AG04450 (cell line): Measurements from ENCODE around the gene MAP2K5. TPM values are rescaled to one million over a fixed set of nuclear protein-coding genes. Genes with fewer than 3 reads are reported as not detected.
A peak's percentile ranks its signal among the peaks of the same experiment; 100 is the strongest.

Experiments used
- CTCF ChIA-PET: fragments of 300-600, 350-600 bp; formaldehyde crosslinking; extraction: SDS; loops from one replicate; lab custom pipeline; 2022; ENCODE audit warnings: antibody characterized with exemption, inconsistent platforms; lab: Charles Lee
- POLR2A ChIA-PET: fragments of 350-600 bp; formaldehyde crosslinking; extraction: SDS; loops from one replicate; lab custom pipeline; 2021; ENCODE audit warnings: antibody characterized with exemption, inconsistent platforms; lab: Yijun Ruan, JAX
- DNase-seq: peaks from one replicate; pipeline ENCODE4 v3.0.0-alpha.2; 2011; ENCODE audit warnings: low read depth, low spot score
- H3K27ac ChIP-seq: one replicate; pipeline ENCODE4 v1.5.1; 2012; ENCODE audit warnings: low read depth, low read length, control low read depth
- H3K27me3 ChIP-seq: one replicate; pipeline ENCODE4 v1.6.0; 2012; ENCODE audit warnings: low read length; ENCODE audit not compliant: control insufficient read depth, insufficient read depth
- H3K4me3 ChIP-seq: 2 replicates; pipeline ENCODE4 v1.5.1; 2011; ENCODE audit warnings: mild to moderate bottlenecking, low read depth, low read length, control low read depth
- H3K9me3 ChIP-seq: 2 replicates; pipeline ENCODE4 v1.5.1; 2012; ENCODE audit warnings: low read length; ENCODE audit not compliant: control insufficient read depth, insufficient read depth
- CTCF ChIP-seq: IDR thresholded peaks from 2 replicates; pipeline ENCODE4 v1.5.1; 2011; ENCODE audit warnings: low read depth, low read length, control low read depth, inconsistent platforms
- polyA plus RNA-seq: library from polyadenylated mRNA; depleted of rRNA; stranded (reverse); fragments of >200 nt; gene quantifications from 2 replicates; pipeline ENCODE4 v1.2.3, GENCODE V29; 2011

The MAP2K5 gene
- polyA plus RNA-seq, 1 experiment: 5.4 TPM

GRCh38 chr15:67543348-67543718 lies 830 bp downstream of the MAP2K5 start:
- no peak for TF ChIP-seq CTCF
- DNase-seq: no peak
- POLR2A ChIA-PET: interaction anchor here (0.5 kb wide), 1 partner anchor 539 kb away, joined by 3 read pairs; no protein-coding TSS in a partner anchor
- Histone ChIP-seq H3K27me3 (no peaks in the 10 kb centered on the region), H3K4me3 (peak overlapping the region; percentile 88), H3K9me3 (no peaks in the 10 kb centered on the region), H3K27ac (no peak overlapping the region)
- CTCF ChIA-PET: no interaction called here

GRCh38 chr15:67544475-67544874 lies 2.0 kb downstream of the MAP2K5 start:
- no peaks in the 10 kb centered on the region for H3K27me3 ChIP-seq
- H3K4me3 ChIP-seq: no peak overlapping the region
- ChIA-PET POLR2A (no interaction called here), CTCF (no interaction called here)
- H3K9me3 ChIP-seq: no peaks in the 10 kb centered on the region
- no peak for DNase-seq
- TF ChIP-seq CTCF: no peak
- no peak overlapping the region for H3K27ac ChIP-seq

- CTCF ChIA-PET: no interaction called here
- H3K4me3 ChIP-seq: no peak overlapping the region
- no peak for TF ChIP-seq CTCF
- H3K27me3 ChIP-seq: no peaks in the 10 kb centered on the region
- POLR2A ChIA-PET: no interaction called here
- no peak for DNase-seq
- no peaks in the 10 kb centered on the region for H3K9me3 ChIP-seq
- no peak overlapping the region for H3K27ac ChIP-seq
Observed at GRCh38 chr15:67545864-67546263, 3.4 kb downstream of the MAP2K5 start.

- TF ChIP-seq CTCF: no peak
- H3K27me3 ChIP-seq: no peaks in the 10 kb centered on the region
- no peak for DNase-seq
- ChIA-PET CTCF (no interaction called here), POLR2A (no interaction called here)
- no peak overlapping the region for H3K4me3 ChIP-seq
- H3K9me3 ChIP-seq: no peaks in the 10 kb centered on the region
- no peak overlapping the region for H3K27ac ChIP-seq
Observed at GRCh38 chr15:67547064-67547463, 4.6 kb downstream of the MAP2K5 start.

- CTCF ChIA-PET: no interaction called here
- H3K27ac ChIP-seq: peak overlapping the region; percentile 24
- POLR2A ChIA-PET: interaction anchor here (0.6 kb wide), 1 partner anchor 64 kb away, joined by 6 read pairs; no protein-coding TSS in a partner anchor
- H3K4me3 ChIP-seq: no peak overlapping the region
- H3K27me3 ChIP-seq: no peaks in the 10 kb centered on the region
- H3K9me3 ChIP-seq: no peaks in the 10 kb centered on the region
- DNase-seq: no peak
- TF ChIP-seq CTCF: no peak
Observed at GRCh38 chr15:67547836-67548235, 5.3 kb downstream of the MAP2K5 start.
